NCI-H1105 (cell line): ENCODE data around the gene IDH3A.

Experiments
- DNase-seq: peaks from one replicate; lab custom pipeline; 2025; lab: John Stamatoyannopoulos, UW

IDH3A gene

DNA sequence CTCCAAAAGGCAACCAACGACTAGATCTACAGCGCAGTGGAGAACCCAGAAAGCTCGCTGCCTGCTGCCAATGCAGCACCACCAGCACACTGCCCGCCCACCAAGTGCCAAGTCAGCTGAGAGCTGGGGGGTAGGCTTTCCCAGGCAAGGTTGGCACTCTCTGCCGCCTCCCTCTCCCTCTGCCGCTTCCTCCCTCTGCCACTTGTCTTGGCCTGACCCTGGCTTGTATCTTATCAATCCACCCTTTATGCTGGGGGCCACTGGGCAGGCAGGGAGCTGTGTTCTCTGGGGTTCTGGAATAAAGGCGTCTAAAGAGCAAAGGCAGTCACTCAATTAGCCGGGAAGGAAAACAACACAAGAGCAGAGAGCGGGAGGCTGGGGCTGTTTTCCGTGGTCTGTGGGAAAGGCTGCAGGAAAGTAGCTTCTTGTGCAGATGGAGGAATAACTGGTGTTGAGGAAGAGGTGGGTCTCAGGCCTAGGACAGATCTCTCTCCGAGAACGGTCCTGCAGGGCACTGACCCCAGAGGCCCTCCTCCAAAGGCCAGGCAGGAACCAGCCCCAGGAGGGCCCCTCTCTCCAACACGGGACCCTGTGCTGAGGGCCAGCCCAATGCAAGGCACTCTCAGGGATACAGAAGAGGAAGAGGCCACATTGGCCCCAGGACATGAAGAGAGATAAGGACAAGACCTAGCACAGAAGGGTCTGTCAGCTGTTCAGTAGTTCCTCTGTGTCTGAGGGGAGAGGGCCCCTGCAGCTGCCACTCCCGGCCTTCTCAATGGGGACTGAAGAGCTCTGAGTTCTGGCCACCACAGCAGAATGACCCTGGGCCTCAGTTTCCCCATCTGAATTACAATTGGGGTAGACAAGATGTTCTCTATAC is 54.4 kb downstream of the IDH3A start:
- DNase-seq: no peak

DNA sequence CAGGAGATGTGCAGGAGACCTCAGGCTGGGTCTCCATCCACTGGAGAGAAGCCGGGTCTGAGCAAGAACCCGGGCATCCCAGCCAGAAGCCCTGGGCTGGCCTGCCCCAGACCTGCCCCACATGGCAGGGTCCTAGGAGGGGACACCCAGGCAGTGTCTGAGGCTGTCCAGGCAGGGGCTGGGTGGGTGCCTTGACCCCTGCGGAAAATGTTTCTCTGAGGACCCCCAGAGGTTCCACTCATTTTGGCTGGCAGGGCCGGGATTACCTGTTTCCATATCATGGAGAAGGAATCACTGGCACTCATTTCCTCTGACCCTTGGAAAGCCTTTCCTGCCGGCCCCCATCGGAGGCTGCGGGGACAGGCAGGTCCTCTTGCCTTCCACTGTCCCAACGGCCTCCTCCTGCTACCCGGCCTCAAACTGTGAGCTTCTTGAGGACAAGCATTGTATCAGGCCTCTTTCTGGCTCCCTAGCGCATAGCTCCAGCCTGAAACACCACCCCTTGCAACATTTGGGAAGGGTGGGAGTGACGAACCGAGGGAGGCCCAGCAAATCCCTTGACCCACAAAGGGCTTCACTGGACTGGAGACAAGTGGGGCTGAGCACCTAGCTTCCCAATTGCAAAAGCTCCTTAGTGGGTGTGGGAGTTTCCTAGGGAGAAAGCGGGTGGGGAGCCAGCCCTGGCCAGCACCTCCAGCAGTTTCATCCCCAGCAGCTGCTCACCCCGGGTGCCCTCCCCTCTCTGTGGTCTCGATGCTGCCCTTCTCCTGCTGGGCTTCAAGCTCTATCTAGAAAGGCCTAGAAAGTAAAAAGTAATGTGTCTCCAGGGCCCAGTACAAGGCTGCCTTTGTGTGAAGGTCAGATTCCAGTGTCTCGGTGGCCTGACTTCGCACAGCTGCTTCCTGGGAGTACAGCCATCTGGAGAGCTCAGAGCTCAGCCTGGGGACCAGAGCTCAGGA is 55.5 kb downstream of the IDH3A start:
- no peak for DNase-seq

DNA sequence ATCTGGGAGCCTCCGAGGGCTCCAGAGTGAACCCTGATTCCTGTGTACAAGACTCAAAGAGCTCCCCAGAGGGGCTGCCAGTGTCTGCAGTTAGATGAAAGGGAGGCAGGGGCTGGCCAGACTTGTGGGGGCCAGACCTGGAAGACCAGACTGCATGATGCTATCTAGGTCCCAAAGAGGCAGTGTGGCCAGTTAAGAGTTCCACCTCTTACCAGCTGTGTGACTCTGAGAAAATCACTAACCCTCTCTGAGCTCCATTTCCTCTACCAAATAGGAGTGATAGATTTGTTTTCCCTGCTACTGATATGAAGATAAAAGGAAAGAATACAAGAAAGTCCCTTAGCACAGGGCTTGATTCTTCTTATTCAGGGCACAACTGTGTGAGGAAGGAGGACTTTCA is 56.2 kb downstream of the IDH3A start:
- DNase-seq: no peak

DNA sequence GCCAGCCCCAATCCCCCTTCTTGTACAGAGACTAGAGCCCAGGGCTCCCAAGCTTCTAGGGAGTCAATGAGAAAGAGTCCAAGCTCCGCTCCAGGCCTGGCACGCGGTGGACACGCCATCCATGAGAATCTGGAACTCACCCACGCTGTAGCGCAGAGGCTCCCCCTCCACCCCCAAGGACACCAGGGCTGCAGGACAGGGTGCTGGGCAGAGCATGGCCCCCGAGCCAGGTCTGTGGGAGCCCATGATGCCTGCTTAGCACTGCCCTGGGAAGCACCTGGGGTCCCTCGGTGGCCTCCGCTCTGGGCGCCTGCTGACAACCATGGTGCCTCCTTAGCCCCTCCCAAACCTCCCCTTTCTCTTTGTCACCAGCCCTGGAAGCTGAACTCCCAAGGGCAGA is 56.7 kb downstream of the IDH3A start:
- no peak for DNase-seq

DNA sequence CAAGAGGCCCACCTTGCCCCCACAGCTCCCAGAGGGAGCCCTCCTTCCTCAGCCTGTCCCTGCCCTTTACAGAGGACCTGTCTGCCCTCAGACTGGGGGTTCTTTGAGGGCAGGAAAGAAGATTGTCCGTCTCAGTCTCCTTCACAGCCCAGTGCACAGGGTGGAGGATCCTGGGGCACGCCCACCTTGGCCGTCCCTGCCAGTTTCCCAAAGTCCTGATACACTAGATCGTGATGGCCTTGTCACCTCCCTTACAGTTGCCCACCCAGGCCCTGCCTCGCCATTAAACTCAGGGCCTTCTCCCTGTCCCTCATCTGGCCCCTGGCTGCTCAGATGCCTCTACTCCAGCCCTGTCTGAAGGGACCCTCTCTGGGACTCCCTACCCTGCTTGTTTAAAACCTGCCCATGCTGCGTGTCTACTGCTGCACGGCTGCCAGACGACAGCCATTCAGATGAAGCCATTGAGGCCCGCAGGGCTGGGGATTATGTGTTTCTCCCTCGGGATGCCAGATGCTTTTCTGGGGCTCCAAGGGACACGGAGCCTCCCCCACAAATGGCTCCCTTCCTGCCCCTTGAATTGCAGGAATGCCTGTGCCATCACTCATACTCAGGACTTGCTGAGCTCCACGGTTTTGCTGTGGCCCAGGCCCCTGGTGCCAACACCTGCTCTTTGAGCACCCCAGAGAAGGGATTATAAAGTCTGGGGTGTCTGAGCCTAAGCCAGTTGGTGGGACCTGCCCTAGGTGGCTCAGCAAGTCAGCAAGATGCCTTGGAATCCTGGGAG is 57.4 kb downstream of the IDH3A start:
- DNase-seq: no peak

DNA sequence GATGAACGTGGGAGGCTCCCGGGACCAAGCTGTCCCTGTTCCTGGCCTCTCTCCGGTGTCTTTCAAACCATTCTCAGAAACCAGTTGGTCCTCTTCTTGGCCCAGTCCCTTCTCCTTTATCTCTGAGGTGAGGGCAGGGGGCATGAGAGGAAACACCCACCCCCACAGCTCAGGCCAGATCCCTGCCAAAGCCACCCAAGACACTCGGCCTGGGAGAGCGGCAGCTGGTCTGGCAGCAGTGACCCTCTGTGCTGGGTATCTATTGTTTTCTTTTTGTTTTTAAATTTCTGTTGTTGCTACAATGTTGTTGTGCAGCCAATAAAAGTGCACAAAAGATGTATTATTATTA is 57.9 kb downstream of the IDH3A start:
- no peak for DNase-seq

DNA sequence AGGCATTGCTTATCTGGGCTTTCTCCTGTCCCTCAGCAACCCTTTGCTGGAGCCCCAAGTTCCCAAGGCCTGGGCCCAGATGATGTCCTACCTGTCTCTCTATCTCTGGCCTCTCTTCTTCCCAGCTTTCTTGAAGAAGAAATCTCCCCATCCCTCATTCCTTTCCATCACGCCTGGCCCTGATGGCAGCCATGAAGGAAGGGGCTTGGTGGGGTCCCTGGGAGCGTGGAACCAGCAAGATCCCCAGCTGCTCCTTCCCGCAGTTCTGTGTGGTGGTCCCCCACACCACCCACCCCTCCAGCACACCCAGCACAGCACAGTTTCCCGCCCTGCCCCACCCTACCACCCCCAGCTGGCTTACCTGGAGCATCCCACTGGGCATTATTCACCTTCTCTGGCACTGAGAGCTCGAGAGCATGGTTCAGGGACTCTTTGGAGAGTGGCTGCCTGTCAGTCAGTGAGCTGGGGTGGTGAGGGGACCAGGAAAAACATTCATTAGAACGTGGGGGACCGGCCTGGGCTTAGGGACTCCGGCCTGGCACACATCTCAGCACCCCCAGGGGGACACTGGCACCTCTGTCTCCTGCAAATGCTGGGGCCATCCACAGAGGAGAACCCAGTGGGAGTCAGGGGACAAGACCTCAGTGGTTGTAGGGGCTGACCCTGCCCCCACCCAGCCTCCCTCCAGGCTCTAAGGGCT is 58.6 kb downstream of the IDH3A start:
- no peak for DNase-seq

DNA sequence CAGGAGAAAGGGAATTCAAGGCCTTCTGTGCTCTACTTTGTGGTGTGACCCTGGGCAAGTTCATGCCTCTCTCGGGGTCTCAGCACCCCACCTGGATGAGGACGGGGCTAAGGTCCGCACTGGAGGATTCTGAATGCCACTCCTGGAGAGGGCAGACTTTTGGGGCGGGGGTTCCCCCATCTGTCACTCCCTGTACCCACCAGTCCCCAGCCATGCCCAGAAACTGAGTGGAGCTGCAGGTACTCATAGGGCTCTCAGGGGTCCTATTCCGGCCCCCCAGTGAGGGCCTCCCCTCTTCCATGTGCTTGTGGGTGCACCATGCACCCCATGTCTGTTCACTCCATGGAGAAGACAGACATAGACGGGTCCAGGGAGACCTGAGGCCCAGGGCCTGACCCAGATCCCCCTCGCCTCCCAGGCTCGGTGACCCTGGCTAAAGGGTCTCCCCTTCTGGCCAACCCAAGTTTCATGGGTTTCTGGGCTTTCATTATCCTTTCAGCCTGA is 59.2 kb downstream of the IDH3A start:
- no peak for DNase-seq

DNA sequence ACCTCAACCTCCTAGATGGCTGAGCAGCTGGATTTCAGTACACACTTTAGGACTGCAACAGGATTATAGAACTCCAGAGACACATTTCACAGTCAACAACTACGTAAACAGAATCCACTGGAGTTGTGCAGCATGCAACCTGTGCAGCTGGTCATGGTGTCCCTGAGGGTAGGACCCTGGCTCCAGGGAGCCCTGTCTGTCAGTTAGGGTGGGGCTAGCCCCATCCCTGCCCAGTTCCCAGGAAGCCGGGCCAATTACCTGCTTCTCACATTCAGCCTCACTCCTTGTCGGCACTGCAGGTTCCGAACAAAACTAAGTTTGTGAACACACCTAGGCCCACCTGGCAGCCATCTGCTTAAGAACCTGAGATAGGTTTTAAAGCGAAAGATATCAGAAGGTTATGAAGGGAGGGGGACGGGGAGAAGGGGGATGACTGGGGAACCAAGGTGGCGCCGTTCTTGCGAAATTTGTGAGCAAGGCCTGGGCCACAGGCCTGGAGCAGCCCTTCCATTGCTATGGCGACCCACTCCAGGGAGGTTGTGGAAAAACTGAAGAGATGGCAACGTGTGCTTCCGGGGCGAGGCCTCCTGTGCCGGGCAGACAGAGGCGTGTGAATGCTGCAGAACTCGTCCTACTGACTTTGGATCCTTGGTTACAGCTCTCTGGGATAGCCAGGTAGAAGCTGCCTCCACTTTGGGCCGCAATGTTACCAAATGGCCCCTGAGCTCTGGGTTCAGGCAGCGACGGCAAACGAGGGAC is 59.9 kb downstream of the IDH3A start:
- no peak for DNase-seq

DNA sequence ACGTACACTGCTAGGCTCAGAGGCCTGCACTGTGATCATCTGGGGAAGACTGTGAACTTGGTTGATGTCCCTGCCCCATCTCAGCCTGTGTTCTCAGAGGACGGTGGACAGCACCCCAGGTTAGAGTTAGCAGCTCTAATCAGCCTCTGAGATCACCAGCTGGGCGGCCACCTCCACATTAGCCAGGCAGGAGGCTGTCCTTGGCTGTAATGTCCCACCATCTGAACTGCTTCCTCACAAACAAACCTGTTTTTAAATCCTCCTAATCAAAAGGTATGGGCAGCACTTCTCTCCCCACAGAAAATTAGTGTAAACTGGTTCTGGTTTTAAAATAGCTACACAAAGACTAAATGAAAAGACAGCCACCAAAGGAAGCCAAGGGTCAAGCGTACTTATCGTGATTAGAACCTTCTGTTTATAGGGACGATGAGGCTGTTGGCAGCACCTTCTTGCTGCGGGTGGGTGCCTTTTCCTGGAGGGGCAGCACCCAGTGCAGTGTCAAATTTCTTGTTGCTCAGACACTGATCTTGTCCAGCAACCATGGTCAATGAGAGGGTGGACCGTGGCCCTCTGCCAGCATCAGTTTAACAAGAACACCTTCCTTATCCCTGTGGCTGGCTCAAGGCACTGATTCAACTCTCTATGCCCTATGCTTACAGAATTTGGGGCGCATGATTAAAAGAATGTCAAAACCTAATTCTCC is 60.6 kb downstream of the IDH3A start:
- DNase-seq: no peak

DNA sequence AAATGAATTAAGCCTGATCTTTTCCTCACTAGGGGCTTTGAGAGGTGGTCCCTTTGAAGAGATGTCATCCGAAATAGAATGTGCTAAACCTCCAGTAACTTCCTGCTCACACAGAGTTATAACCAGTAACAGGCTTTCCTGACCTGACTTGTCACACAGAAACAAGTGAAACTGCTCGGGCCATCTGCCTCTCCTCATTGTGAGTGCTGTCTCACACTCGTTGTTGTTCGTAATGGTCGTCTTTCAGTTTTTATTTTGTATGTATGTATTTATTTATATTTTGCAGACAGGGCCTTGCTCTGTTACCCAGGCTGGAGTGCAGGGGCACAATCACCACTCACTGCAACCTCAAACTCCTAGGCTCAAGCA is 61.2 kb downstream of the IDH3A start:
- no peak for DNase-seq

DNA sequence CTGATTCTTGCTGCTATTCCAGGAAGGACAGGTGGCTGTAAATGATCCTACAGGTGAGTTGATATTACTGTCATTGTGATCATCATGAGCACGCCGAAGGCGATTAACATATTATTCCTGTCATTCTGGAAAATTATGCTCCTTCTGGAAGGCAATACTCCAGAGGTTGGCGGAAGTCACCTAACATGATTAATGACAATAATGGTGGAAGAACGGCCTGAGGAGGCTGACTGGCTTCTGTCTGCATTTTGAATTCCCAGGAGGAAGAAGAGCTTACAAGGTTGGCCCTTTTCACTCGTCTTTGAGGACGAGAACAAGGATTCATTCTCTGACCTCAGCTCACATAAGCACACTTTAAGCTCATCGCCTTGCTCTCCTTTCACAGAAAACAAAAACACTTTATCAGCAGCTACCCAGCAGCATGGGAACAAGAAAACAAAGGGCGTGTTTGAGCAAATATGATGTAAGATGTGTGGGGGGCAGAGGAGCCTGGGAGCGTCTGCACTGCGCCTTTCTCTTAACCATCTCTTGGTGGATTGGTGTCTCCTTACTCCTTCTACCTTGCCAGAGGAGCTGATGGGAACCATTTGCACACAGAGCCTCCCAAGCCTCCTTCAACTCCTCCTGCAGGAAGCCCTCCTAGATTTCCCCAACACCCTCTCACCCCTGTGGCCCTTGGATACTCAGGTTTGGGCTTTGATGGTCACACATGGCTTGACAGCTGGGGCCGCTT is 62.2 kb downstream of the IDH3A start:
- DNase-seq: no peak

DNA sequence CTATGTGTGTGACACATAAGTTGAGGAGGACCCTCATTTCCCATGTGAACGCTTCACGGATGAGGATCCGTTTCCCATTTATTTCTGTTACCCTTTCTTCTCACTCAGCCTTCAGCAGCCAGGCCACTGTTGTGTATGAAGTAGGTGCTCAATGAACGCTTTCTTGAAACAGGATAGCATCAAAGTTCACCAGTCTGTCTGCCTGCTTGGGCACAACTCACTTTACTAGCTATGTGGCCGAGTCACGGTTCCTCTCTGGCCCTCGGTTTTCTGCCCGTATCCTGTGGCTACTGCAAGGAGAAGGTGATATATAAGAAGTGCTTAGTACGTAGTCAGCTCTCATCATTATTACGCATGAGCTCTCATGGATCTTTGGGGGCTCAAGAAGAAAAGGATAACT is 62.8 kb downstream of the IDH3A start:
- DNase-seq: no peak

DNA sequence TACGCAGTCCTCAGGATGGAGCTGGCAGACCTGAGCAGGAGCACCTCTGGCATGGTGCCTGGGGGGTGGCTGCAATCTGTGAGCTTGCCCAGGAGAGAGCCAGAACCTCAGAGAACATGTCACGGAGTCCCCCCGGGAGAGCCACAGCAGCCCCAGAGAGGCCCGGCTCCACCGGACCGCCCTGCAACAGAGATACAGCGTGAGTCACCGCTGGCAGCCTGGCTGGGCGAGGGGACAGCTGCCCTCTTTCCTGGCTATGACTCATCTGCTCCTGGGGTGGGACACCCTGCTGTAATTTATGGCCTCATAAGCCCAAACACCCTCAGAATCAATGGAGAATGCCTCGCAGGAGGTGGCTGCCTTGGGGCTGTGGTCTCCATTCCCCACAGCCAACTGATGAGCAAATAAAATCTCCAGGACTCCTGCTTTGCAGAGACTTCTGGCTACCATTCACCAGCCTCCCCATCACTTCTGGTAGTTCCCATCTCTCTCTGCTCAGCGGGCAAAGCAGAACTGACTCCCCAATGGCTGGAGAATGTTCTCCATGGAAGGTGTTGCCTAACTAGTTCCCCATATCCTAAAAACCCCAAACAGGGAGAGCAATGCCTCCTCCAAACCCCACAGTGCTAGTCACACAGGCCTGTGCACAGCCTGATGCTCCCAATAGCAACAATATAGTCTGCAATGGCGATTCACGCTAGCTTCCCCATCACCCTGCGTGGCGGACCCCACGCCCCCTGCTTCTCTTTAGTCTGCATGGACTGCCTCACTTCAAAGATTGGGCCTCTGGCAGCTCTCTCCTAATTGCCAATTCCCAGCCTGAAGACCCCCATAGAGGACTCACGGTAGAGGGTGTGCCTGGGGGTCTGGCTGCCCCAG is 63.6 kb downstream of the IDH3A start:
- DNase-seq: no peak

DNA sequence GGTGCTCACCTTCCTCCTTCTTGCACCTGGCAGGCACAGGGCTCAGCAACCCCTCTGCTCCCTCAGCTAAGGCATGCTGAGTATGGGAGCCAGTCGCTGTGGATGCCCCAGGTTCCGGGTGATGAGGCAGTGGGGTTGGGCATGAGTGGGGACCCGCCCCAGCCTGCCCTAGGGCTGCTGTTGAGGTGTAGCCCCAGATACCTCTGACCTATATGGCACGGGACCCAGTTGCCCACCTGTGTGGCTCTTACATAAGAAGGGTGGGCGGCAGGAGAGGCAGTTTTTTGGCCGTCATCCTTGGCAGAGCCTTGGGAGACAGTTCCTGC is 64.2 kb downstream of the IDH3A start:
- no peak for DNase-seq

DNA sequence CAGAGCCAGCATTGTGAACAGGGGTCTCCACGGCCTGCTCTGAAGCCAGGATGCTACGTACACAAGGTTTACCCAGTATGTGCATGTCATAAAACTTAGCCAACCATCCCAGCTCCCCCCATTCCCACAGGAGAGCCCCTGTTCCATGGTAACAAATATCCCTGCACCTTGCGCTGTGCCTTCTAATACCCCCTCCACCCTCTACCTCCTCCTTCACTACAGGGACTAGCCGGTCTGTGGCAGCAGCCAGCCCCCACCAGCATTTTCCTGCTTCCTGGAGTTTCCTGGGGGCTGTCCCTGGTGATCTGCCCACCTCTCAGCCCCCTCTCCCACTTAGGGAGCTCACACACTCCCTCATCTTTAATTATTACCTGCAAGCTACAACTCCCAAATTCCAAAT is 64.8 kb downstream of the IDH3A start:
- no peak for DNase-seq

DNA sequence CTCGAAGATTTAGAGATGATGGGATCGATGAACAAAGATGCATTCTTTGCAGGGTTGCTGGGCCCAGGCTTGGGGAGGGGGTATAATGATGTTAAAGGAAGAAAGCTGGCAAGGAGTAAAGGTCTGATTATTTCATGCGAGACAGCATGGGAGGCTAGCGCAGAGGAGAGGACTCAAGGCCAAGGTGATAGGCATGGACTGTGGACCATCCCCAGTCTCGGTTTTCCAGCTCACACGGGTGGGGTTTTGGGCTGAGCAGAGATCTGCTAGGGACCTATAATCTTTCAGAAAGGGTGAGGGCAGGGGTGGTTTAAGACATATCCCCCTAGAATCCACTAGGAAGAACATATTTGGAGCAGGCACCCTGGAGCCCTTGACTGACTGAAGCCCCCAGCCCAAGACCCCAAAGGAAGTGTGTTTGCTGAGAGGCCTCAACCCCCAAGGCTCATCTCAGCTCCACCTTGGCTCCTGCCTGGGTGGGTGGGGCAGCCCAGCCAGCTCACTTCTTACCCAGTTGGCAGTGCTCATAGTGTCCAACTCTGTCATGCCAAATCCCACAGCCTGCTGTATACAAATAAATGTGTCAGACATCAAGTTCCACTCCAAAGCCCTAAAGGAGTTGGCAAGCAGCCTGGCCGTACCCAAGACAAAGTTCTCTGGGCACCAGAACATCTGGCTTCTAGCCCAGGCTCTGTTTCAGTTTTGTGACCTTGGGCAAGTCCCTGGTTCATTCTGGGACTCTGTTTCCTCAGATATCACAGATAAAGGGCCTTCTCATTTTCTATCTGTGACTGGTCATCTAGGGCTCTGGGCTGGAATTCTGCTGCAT is 67.3 kb downstream of the IDH3A start:
- DNase-seq: no peak

DNA sequence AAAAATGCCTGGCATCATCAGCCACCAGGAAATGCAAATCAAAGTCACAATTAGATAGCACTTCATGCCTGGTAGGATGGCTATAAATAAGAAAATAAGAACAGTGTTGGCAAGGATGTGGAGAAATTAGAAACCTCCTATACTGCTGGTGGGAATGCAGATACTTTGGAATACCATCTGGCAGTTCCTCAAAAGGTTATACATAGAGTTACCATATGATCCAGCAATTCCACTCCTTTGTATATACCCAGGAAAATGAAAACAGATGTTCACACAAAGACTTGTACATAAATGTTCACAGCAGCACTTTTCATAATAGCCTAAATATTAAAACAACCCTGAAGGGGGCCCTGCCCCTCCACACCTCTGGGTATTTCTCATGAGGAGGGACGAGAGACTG is 71.6 kb downstream of the IDH3A start:
- DNase-seq: no peak
